HG02571 (cell line): Measurements from ENCODE around the gene MIEF2.

Experiments used
- ATAC-seq: cut with Tn5 transposase; IDR thresholded peaks from one replicate; pipeline ENCODE4 v1.9.1; 2021; ENCODE audit warnings: mild to moderate bottlenecking, moderate library complexity; ENCODE audit not compliant: unreplicated experiment

MIEF2 gene

GRCh38 chr17:18234853-18235380 is 25.5 kb upstream of the MIEF2 start:
- no peak for ATAC-seq

DNA sequence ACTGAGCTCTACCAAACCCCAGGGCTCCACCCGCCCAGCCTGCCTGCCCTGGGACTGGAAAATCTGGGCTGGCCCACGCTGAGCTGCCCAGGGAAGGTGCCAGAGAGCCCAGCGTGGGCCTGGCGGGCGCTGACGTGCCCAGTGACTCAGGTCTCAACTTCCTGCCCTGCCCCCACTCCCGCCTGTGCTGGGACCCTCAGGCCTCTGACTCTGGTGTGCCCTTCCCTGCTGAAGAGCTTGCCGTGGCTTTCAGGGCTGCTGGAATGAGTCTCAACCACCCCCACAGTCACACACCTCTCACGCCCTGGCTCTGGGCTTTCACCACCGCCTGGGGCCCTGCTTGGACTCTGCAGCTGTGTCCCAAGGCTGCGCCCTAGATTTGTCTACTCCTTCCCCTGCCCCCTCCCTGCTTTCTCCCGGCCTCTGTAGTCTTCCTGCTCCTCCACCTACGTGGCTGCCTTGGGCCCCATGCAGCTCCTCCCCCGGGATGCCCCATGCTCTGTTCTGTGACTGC is 24.7 kb upstream of the MIEF2 start:
- ATAC-seq = no peak

DNA sequence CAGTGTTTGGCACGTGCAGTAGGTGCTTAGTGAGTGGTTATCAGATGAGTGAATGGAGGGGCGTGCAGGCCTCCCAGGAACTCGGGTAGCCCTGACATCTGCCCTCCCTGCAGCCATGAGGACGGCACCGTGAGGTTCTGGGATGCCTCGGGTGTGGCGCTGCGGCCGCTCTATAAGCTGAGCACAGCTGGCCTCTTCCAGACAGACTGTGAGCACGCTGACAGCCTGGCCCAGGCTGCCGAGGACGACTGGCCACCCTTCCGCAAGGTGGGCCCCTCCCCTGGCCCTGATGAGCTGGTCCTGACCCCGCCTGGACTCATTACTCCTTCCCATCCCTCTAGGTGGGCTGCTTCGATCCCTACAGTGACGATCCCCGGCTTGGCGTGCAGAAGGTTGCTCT is 24.0 kb upstream of the MIEF2 start:
- ATAC-seq = no peak

DNA sequence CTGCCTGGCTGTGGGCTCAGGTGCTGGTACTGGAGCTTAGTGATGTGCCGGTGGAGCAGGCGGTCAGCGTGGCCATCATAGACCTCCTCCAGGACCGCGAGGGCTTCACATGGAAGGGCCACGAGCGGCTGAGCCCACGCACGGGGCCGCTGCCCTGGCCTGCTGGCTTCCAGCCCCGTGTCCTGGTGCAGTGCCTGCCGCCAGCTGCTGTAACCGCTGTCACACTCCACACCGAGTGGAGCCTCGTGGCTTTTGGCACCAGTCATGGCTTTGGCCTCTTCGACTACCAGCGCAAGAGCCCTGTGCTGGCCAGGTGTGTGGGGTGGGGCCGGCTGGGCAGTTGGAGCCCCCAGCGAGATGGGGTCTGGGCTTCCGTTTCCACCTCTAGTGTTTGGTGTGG is 23.0 kb upstream of the MIEF2 start:
- no peak for ATAC-seq

GRCh38 chr17:18238299-18238698 is 22.2 kb upstream of the MIEF2 start:
- ATAC-seq = no peak

DNA sequence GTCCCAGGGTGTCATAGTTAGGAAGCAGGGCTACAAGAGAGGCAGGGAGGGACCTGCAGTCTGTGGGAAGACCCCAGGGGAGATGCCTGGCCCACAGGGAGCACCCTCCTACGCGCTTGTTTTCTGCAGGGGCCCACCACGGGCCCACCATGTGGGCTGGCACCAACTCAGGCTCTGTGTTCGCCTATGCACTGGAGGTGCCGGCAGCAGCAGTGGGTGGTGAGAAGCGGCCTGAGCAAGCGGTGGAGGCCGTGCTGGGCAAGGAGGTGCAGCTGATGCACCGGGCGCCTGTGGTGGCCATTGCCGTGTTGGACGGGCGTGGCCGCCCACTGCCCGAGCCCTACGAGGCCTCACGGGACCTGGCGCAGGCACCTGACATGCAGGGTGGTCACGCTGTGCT is 20.0 kb upstream of the MIEF2 start:
- ATAC-seq = no peak

DNA sequence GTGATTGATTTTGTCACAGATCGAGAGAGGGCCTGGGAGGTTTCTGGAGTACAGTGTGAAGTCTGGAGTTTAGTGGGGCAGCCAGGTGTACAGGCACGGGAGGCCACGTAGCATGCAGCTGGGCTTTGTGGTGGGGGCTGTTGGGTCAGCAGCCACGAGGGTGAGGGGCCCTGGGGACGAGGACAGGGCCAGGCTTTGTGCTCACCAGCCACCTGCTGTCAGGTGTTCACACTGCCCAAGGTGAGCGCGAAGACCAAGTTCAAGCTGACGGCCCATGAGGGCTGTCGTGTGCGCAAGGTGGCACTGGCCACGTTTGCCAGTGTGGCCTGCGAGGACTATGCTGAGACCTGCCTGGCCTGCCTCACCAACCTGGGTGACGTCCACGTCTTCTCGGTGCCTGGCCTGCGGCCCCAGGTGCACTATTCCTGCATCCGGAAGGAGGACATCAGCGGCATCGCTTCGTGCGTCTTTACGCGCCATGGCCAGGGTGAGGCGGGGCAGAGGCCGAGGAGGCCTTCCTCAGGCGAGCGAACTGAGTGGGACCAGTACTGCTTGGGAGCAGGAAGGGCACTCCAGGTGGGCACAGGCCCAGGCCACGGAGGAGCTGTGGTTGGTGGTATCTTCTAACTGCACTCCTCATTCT is 19.1 kb upstream of the MIEF2 start:
- ATAC-seq = no peak

DNA sequence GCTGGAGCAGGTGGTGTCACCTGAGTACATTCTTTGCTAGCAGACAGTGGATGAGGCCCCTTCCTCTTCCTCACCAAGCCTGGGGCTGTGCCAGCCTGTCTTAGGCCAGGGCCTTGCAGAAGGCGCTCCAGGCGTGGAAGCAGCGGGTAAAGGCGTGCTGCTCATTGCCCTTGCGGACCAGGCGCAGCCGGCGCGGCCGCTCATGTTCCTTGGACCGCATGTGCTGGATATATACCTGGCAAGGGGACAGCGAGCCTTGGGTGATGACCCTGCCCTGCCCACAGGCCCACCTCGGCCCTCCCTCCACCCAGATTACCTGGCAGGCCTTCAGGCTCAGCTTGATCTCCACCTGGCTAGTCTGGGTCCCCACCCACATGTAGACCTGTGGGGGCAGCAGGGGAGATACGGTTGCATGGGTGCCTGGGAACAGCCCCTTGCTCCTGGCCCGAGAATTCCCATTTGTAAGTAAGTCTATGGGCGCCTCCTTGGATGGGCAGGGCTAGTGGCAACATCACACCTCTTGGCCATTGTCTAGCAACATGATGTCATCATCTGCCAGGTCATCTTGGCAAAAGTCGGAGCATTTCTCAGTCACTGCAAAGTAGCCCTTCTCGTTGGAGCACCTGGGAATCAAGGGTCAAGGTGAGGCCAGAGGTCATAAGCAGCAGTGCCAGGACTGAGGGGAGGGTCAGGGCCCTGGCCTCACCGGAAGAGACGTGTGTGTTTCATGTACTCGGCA is 15.3 kb upstream of the MIEF2 start:
- no peak for ATAC-seq

GRCh38 chr17:18246109-18246725 is 14.2 kb upstream of the MIEF2 start:
- ATAC-seq = no peak

DNA sequence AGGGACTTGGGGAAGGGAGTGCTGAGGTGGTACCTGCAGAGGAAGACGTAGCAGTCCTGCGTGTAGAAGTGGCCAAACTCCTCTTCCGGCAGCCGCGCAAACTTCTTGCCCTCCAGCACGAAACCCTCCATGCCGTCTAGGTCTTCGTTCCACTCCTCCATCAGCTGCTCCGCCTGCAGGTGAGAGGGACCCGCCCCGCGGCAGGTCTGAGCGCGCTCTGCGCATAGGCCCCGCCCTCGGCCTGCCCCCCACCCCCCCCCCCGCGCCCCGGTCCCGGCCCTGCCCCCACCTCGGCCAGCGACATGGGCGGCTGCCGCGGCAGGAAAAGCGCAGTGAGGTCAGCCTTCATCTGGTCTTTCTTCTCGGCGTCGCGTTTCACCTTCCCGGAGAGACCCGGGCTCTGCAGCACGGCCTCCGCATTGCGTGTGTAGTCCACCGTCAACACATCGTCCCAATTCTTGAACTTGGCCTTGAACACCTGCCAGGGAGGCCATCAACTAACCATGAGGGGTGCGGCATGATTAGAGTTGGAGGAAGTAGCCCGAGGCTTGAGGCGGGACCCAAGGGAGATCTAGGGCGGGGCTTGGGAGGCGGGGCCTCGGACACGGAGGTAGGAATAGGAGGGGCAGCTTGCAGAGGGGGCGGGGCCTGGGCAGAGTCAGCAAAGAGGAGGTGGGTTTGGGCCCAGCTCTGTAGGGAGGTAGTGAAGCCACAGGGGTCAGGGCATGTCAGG is 13.4 kb upstream of the MIEF2 start:
- no peak for ATAC-seq

DNA sequence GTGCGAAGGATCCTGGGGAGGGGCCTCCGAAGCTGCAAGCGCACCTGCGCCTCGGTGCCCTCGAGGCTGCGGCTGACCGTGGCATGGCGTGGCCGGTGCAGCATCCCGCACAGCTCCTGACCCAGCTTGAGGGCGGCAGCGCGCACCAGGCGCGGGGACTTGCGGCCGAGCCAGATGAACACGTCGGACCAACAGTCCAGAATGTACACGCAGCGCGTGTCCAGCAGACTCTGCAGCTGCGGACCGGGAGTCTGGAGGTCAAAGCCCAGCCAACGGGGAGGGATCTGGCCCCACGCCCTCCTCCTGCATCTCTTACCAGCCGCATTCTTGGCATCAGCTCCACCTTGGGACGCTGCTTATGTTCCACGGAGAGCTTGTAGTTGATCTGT is 12.9 kb upstream of the MIEF2 start:
- ATAC-seq = no peak

DNA sequence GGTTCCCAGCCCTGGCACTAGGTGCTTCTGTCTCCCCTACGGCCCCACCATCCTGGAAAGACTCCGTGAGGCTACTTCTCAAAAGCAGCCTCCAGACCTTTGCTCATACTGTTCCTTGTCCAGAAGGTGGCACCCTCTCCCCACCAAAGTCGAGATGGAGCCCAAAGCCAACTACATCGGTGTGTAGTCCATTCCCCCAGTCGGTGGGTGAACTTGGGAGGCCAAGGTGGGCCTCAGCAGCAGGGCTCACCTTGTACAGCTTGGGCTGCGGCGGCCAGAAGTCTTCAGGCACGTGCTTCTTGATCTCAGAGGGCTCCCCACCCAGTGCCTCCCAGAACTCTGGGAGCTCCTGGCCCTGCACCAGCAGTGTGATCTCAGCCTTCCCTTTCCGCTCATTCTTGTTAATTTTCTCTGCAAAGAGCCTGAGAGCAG is 12.1 kb upstream of the MIEF2 start:
- ATAC-seq = no peak

DNA sequence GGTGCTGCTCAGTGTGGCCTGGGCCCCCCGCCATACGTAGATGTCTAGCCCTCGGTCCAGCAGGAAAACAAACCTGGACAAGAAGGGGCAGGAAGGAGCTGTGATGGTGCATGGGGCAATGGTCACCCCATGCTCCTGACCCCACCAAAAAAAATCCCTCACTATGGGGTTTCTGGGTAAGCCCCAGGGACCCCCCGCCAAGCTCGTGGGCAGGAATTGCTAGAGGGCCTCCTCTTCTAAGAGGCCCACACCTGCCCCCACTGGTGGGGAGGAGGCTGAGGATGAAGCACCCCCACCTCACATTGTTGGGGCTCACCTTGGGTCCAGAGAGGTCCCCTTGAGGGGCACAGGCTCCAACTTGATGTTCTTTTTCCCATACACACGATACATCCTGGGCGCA is 11.7 kb upstream of the MIEF2 start:
- no peak for ATAC-seq

DNA sequence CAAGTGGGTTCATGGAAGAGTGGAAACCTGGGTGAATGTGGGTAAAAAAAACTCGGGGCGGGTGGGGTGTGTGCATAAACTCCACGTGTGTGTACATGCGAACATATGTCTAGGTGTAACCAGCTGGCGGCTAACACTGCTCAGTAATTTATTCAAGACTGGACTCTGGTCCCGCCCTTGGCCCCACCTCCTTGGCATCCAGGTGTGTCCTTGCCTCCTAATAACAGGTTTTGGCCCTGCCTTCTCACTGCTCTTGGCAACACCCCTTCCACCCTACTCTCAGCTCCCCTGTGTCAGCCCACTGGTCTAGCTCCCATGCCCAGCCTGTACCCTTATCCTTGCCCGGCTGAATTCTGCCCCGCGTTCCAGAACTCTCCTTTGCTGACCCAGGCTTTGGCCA is 10.2 kb upstream of the MIEF2 start:
- ATAC-seq = no peak

DNA sequence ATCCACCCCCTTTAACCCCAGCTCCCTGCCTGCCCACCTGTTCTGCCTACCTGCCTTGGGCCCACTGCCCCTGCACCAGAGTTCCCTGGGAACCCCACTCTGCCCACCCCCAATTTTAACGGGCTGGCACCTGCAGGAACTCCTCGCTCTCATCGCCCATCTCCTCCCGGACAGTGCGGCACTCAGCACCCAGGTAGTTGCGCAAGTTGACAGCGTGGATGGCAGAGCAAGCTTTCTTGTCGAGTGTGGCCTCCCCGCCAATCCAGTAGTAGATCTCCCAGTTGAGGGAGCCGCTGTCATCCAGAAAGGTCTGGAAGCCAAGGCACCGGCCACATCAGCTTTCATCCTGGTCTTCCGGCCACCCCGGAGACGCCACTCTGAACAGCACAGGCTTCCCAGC is 9.8 kb upstream of the MIEF2 start:
- ATAC-seq = no peak

DNA sequence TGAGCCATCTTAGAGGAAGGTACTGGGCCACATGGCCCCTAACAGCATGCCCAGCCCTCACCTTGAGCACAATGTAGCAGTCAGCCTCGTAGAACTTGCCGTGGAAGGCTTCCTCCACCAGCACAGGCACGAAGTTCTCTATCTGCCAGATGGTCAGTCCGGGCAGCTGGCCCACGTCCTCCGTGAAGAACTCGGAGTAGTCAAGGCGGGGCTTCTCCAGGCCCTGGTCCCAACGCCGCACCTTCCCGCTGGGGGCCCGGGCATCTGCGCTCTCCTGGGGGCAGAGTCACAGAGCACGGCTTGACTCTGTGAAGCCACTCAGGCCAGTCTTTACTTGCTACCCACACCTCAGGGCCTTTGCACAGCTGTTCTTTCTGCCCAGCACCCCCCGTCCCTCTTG is 9.3 kb upstream of the MIEF2 start:
- no peak for ATAC-seq

GRCh38 chr17:18252160-18252559 is 8.3 kb upstream of the MIEF2 start:
- no peak for ATAC-seq

- ATAC-seq = no peak
Measured at GRCh38 chr17:18253187-18253884, 7.1 kb upstream of the MIEF2 start.

DNA sequence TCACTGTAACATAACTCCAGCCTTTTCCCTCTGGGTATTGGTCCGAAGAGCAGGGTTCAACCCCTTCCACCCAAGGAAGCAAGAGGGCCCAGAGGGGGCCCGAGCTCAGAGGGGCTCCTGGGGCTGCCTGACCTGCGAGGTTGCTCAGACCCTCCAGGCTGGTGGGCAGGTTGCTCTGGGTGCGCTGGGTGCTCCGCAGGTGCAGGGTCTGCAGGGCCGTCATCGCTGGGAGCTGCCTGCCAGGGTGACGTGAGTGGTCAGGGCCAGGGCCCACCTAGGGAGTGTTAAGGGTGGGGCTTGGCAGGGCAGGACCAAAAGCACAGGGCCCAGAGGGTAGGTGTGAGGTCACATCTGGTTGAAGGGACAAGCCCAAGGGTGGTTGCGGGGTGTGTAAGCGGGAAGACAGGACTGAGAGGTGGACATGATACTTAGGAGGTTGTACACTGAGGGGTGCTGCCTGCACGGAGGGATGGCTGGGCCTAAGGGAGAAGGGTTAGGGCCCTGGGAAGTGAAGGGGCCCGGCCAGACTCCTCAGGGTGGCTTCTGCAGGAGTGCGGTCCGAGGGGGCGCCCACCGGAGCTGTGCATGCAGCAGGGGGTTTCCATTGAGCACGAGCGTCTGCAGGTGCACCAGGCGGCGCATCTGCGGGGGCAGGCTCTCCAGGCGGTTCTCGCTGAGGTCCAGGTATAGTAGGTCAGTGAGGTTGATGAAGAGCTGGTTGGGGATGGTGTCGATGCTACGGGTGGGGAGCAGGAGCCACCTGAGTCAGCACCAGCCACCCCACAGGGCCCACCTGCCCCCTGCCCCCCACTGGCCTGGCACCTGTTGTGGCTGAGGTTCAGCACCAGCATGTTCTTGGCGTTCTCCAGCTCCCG is 6.3 kb upstream of the MIEF2 start:
- ATAC-seq = no peak
